Measurements from ENCODE around the gene IFT20.
"Not testable (repeated sequence)": the region's sequence is repeated elsewhere in the genome, so short reads cannot be mapped to it uniquely, and the experiment has no call there.

Gene IFT20

GRCh38 chr17:28317966-28318758 lies 17.1 kb downstream of the IFT20 start:
- Mint-ChIP-seq H3K4me3 (peak overlapping the region; percentile 93), H3K27ac (peak overlapping the region; percentile 93), H3K27me3 (ENCODE audit: low read depth) (peaks cover 12% of the 10 kb centered on the region), H3K4me1 (ENCODE audit: low read depth) (peaks cover 33% of the 10 kb centered on the region), H3K36me3 (ENCODE audit: low read depth) (peaks cover 3% of the 10 kb centered on the region), H3K9me3 (no peaks in the 10 kb centered on the region)

GRCh38 chr17:28317099-28317965 lies 17.9 kb downstream of the IFT20 start:
- no peaks in the 10 kb centered on the region for H3K9me3 Mint-ChIP-seq
- peaks cover 3% of the 10 kb centered on the region for H3K36me3 Mint-ChIP-seq (ENCODE audit: low read depth)
- H3K27me3 Mint-ChIP-seq (ENCODE audit: low read depth), result peaks cover 18% of the 10 kb centered on the region
- peaks cover 33% of the 10 kb centered on the region for H3K4me1 Mint-ChIP-seq (ENCODE audit: low read depth)
- peak overlapping the region; percentile 93 for H3K4me3 Mint-ChIP-seq
- H3K27ac Mint-ChIP-seq, result peak overlapping the region; percentile 23

GRCh38 chr17:28315846-28316705 lies 19.2 kb downstream of the IFT20 start:
- peaks cover 25% of the 10 kb centered on the region for H3K4me1 Mint-ChIP-seq (ENCODE audit: low read depth)
- peaks cover 3% of the 10 kb centered on the region for H3K36me3 Mint-ChIP-seq (ENCODE audit: low read depth)
- no peak overlapping the region for H3K27ac Mint-ChIP-seq
- no peaks in the 10 kb centered on the region for H3K9me3 Mint-ChIP-seq
- H3K4me3 Mint-ChIP-seq, result no peak overlapping the region
- H3K27me3 Mint-ChIP-seq (ENCODE audit: low read depth), result peaks cover 21% of the 10 kb centered on the region

- peaks cover 12% of the 10 kb centered on the region for H3K4me1 Mint-ChIP-seq (ENCODE audit: low read depth)
- no peaks in the 10 kb centered on the region for H3K36me3 Mint-ChIP-seq (ENCODE audit: low read depth)
- peaks cover 27% of the 10 kb centered on the region for H3K27me3 Mint-ChIP-seq (ENCODE audit: low read depth)
- H3K27ac Mint-ChIP-seq, result no peak overlapping the region
- H3K4me3 Mint-ChIP-seq, result no peak overlapping the region
- no peaks in the 10 kb centered on the region for H3K9me3 Mint-ChIP-seq
Observed at GRCh38 chr17:28313841-28314240, 21.4 kb downstream of the IFT20 start.

GRCh38 chr17:28306954-28307401 lies 28.3 kb downstream of the IFT20 start:
- no peak overlapping the region for H3K4me3 Mint-ChIP-seq
- no peaks in the 10 kb centered on the region for H3K9me3 Mint-ChIP-seq
- H3K27me3 Mint-ChIP-seq (ENCODE audit: low read depth), result peaks cover 49% of the 10 kb centered on the region
- H3K36me3 Mint-ChIP-seq (ENCODE audit: low read depth), result no peaks in the 10 kb centered on the region
- no peaks in the 10 kb centered on the region for H3K4me1 Mint-ChIP-seq (ENCODE audit: low read depth)
- H3K27ac Mint-ChIP-seq, result no peak overlapping the region

GRCh38 chr17:28298449-28298848 lies 36.8 kb downstream of the IFT20 start:
- Mint-ChIP-seq H3K27me3 (ENCODE audit: low read depth) (peaks cover 11% of the 10 kb centered on the region), H3K27ac (no peak overlapping the region), H3K36me3 (ENCODE audit: low read depth) (no peaks in the 10 kb centered on the region), H3K4me3 (no peak overlapping the region), H3K9me3 (no peaks in the 10 kb centered on the region), H3K4me1 (ENCODE audit: low read depth) (peaks cover 2% of the 10 kb centered on the region)

- Mint-ChIP-seq H3K4me1 (ENCODE audit: low read depth) (peaks cover 2% of the 10 kb centered on the region), H3K27me3 (ENCODE audit: low read depth) (peaks cover 34% of the 10 kb centered on the region), H3K4me3 (no peak overlapping the region), H3K9me3 (no peaks in the 10 kb centered on the region), H3K36me3 (ENCODE audit: low read depth) (no peaks in the 10 kb centered on the region), H3K27ac (no peak overlapping the region)
Observed at GRCh38 chr17:28295677-28296578, 39.3 kb downstream of the IFT20 start.

- Mint-ChIP-seq H3K36me3 (ENCODE audit: low read depth) (no peaks in the 10 kb centered on the region), H3K4me3 (no peak overlapping the region), H3K27me3 (ENCODE audit: low read depth) (peaks cover 34% of the 10 kb centered on the region), H3K4me1 (ENCODE audit: low read depth) (peaks cover 2% of the 10 kb centered on the region), H3K9me3 (no peaks in the 10 kb centered on the region), H3K27ac (no peak overlapping the region)
Observed at GRCh38 chr17:28293994-28294393, 41.3 kb downstream of the IFT20 start.

GRCh38 chr17:28292878-28293277 lies 42.4 kb downstream of the IFT20 start:
- not testable (repeated sequence) for H3K4me3 Mint-ChIP-seq; H3K27ac Mint-ChIP-seq; H3K4me1 Mint-ChIP-seq (ENCODE audit: low read depth); H3K36me3 Mint-ChIP-seq (ENCODE audit: low read depth); H3K9me3 Mint-ChIP-seq
- peaks cover 34% of the 10 kb centered on the region for H3K27me3 Mint-ChIP-seq (ENCODE audit: low read depth)

GRCh38 chr17:28291780-28292330 lies 43.4 kb downstream of the IFT20 start:
- Mint-ChIP-seq H3K9me3 (no peaks in the 10 kb centered on the region), H3K4me1 (ENCODE audit: low read depth) (peaks cover 2% of the 10 kb centered on the region), H3K4me3 (no peak overlapping the region), H3K27ac (no peak overlapping the region), H3K27me3 (ENCODE audit: low read depth) (peaks cover 34% of the 10 kb centered on the region), H3K36me3 (ENCODE audit: low read depth) (no peaks in the 10 kb centered on the region)

- Mint-ChIP-seq H3K9me3 (no peaks in the 10 kb centered on the region), H3K27ac (no peak overlapping the region), H3K36me3 (ENCODE audit: low read depth) (no peaks in the 10 kb centered on the region), H3K4me1 (ENCODE audit: low read depth) (peaks cover 2% of the 10 kb centered on the region), H3K4me3 (no peak overlapping the region), H3K27me3 (ENCODE audit: low read depth) (peaks cover 36% of the 10 kb centered on the region)
Observed at GRCh38 chr17:28290703-28291102, 44.6 kb downstream of the IFT20 start.

GRCh38 chr17:28285965-28286364 lies 49.3 kb downstream of the IFT20 start:
- Mint-ChIP-seq H3K4me1 (ENCODE audit: low read depth) (no peaks in the 10 kb centered on the region), H3K27me3 (ENCODE audit: low read depth) (peaks cover 35% of the 10 kb centered on the region), H3K9me3 (no peaks in the 10 kb centered on the region), H3K36me3 (ENCODE audit: low read depth) (no peaks in the 10 kb centered on the region), H3K27ac (no peak overlapping the region), H3K4me3 (no peak overlapping the region)

- Mint-ChIP-seq H3K27ac (no peak overlapping the region), H3K36me3 (ENCODE audit: low read depth) (no peaks in the 10 kb centered on the region), H3K4me3 (no peak overlapping the region), H3K9me3 (no peaks in the 10 kb centered on the region), H3K27me3 (ENCODE audit: low read depth) (peaks cover 63% of the 10 kb centered on the region), H3K4me1 (ENCODE audit: low read depth) (peaks cover 9% of the 10 kb centered on the region)
Observed at GRCh38 chr17:28282596-28282995, 52.7 kb downstream of the IFT20 start.

Measured in T-helper 1 cell treated with Interleukin-12 subunit alpha and Interleukin-12 subunit beta and Interleukin-4 antibody, amounts not matched to agents 30 μg/mL and 1 μg/mL, for 36 hours (primary cell).